ENCODE data around the gene POLE3.

DNA sequence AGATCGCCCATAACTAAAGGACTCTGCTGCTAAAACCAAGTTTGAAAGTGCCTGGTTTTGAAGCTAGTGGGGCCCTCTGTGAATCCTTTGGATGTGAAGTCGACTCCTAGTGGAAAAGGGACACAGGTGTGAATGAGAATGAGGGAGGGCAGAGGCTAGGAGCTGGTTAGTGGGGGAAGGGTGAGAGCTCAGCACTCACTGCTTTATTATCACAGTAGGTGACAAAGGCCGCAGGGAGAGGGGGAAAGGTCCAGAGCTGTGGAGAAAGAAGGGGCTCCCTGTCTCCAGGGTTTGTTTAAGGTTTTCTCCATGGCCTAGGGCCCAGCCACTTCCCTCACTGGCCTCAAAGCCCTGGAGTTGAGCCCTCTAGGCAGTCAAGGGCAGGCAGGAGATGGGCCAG, 37.2 kb downstream of the POLE3 start:
- TF ChIP-seq, protein P1, sequence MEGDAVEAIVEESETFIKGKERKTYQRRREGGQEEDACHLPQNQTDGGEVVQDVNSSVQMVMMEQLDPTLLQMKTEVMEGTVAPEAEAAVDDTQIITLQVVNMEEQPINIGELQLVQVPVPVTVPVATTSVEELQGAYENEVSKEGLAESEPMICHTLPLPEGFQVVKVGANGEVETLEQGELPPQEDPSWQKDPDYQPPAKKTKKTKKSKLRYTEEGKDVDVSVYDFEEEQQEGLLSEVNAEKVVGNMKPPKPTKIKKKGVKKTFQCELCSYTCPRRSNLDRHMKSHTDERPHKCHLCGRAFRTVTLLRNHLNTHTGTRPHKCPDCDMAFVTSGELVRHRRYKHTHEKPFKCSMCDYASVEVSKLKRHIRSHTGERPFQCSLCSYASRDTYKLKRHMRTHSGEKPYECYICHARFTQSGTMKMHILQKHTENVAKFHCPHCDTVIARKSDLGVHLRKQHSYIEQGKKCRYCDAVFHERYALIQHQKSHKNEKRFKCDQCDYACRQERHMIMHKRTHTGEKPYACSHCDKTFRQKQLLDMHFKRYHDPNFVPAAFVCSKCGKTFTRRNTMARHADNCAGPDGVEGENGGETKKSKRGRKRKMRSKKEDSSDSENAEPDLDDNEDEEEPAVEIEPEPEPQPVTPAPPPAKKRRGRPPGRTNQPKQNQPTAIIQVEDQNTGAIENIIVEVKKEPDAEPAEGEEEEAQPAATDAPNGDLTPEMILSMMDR (conservative IDR thresholded peaks at IDR 0.05), result no peak
- TF ChIP-seq EZH2 (IDR thresholded peaks at IDR 0.05; ENCODE audit: low read depth), result no peak

All from PC-9 (cell line).